Mesothelial cell of epicardium (in vitro differentiated cells): ENCODE measurements around the gene OR4L1. TPM values are rescaled to one million over a fixed set of nuclear protein-coding genes. Genes with fewer than 3 reads are reported as not detected.

ENCODE experiments used
- total RNA-seq: library from RNA; stranded (reverse); gene quantifications from 3 replicates; pipeline ENCODE4 v1.2.1, GENCODE V29; 2021

Gene OR4L1
- total RNA-seq, 1 donor from 2014 or later: not detected

Other genes with a start within 250 kb of the OR4L1 start
- gene OR4K2, start 184.9 kb upstream of the OR4L1 start, total RNA-seq: not detected in 3 replicates
- not detected in 3 replicates for gene OR4K5, start 139.4 kb upstream of the OR4L1 start, total RNA-seq
- gene OR4K1, start 129.1 kb upstream of the OR4L1 start, total RNA-seq: not detected in 3 replicates
- gene OR4K15, start 84.5 kb upstream of the OR4L1 start, total RNA-seq: not detected in 3 replicates
- not detected in 3 replicates for gene OR4Q2, start 57.9 kb upstream of the OR4L1 start, total RNA-seq
- not detected in 3 replicates for gene OR4K14, start 40.7 kb upstream of the OR4L1 start, total RNA-seq
- gene OR4K13, start 24.0 kb upstream of the OR4L1 start, total RNA-seq: not detected in 3 replicates
- not detected in 3 replicates for gene OR4K17, start 50.7 kb downstream of the OR4L1 start, total RNA-seq
- not detected in 3 replicates for gene OR4N5, start 78.8 kb downstream of the OR4L1 start, total RNA-seq
- not detected in 3 replicates for gene OR11G2, start 130.9 kb downstream of the OR4L1 start, total RNA-seq
- not detected in 3 replicates for gene OR11H6, start 163.7 kb downstream of the OR4L1 start, total RNA-seq
- not detected in 3 replicates for gene OR11H7, start 168.9 kb downstream of the OR4L1 start, total RNA-seq
- gene OR11H4, start 179.2 kb downstream of the OR4L1 start, total RNA-seq: not detected in 3 replicates
- gene TTC5, start 245.9 kb downstream of the OR4L1 start, total RNA-seq: 29.4 to 30.8 TPM (median 30.0 TPM) in 3 replicates